Skeletal muscle cell (primary cell): Measurements from ENCODE around the gene HAUS2.
A peak's percentile ranks its signal among the peaks of the same experiment; 100 is the strongest.
"Not testable (repeated sequence)": the region's sequence is repeated elsewhere in the genome, so short reads cannot be mapped to it uniquely, and the experiment has no call there.

Experiments used
- DNase-seq: peaks from one replicate; pipeline ENCODE4 v3.0.0-alpha.2; 2010; ENCODE audit warnings: low read depth
- H3K4me3 ChIP-seq: 2 replicates; pipeline ENCODE4 v1.5.1; 2011; ENCODE audit warnings: low read depth, mild to moderate bottlenecking, control low read depth, low read length, moderate library complexity

The HAUS2 gene

GRCh38 chr15:42558739-42559138, 10.1 kb downstream of the HAUS2 start:
- no peak overlapping the region for H3K4me3 ChIP-seq
- no peak for DNase-seq

- DNase-seq, result peak; percentile 95
- peak within 1 kb of the TSS; percentile 85 for H3K4me3 ChIP-seq
Observed at GRCh38 chr15:42575188-42576039, 26.8 kb downstream of the HAUS2 start, which contains the start of gene STARD9. Gene STARD9, plus strand, starts transcription at chr15:42575606. Its CDS starts 110 bp downstream, at chr15:42575716.

GRCh38 chr15:42576040-42576594, 27.5 kb downstream of the HAUS2 start:
- DNase-seq, result no peak
- H3K4me3 ChIP-seq, result peak overlapping the region; percentile 85

- no peak for DNase-seq
- H3K4me3 ChIP-seq, result peak overlapping the region; percentile 85
Observed at GRCh38 chr15:42576776-42577175, 28.1 kb downstream of the HAUS2 start.

GRCh38 chr15:42577514-42578031, 28.9 kb downstream of the HAUS2 start:
- H3K4me3 ChIP-seq, result no peak overlapping the region
- peak; percentile 72 for DNase-seq

DNA sequence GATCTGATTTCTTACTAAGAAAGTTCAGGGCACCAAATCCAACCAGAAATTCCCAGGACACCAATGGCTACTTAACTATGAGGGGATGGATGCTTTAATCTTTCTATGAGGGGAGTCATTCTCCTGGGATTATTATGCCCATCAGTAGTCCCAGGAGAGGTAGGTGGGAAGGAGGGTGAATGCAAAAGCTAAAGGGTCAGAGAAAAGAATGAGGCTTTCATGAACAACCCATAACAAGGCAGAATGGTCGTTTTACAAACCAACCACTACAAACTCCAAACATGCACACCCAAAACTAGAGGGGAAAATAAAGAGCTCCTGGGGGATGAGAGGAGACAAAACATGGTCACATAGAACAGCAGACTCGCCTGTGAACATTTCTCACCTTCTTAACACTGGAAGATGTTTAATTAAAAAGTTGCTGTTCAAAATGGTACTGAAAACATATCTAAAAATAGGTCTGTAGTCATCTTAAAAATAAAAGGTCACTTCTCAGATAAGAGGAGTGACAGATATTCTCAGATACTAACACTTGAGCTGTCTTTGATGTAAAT, 30.4 kb downstream of the HAUS2 start:
- H3K4me3 ChIP-seq, result no peak overlapping the region
- DNase-seq, result no peak

DNA sequence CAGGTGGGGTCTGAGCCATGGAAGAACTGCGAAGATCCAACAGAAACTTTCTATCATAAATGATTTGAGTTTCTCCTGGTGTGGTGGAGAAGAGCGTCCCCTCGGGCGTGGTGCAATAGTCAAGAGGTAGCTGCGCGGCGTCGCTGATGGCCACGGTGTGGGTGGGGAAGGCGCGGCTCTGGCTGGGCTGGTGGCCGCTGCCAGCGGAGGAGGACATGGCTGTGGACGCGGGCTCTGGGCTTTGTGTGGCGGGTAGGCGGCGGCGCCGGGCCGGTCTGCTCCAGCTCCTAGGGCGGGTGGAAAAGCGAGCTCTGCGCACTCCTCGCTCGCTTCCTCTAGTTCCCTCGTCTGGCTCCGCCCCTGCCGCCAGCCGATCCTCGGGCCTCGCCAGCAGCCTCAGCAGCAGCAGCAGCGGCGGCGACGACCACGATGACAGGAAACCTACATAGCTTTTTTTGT, 32.7 kb downstream of the HAUS2 start:
- DNase-seq, result peak; percentile 34
- H3K4me3 ChIP-seq, result peak overlapping the region; percentile 48

DNA sequence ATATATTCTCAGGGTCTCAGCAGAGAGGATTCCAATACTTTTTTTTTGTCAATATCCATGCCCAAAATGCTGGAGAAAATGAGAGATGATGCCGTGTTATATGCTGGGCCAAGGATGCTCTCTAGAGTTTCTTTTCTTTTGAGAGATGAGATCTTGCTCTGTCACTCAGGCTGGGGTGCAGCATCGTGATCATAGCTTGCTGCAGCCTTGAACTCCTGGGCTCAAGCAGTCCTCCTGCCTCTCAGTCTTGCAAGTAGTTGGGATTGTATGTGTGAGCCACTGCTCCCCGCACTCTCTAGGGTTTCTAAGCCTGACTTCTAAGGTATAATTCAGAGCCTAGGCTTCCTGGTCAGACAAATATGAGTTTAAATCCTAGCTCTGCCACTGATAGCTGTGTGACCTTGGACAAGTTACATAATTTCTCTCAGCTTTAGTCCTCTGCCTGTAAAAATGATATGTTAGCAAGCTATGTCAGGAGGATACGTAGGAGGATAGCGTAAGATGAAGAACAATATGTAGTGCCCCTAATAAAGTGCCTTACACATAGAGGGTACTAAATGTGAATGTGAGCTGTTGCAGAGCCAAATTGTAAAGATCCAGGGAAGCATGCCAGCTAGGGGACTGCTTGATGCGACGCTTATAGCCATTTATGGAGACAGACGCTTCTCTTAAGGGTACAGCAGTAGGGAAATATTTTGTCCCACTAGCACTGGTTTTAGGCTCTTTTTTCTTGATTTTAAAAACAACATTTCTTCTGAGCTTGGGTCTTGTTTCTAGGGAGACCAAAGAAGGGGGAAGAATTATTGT, 34.1 kb downstream of the HAUS2 start:
- no peak overlapping the region for H3K4me3 ChIP-seq
- no peak for DNase-seq

GRCh38 chr15:42584031-42584765, 35.6 kb downstream of the HAUS2 start:
- no peak for DNase-seq

GRCh38 chr15:42590619-42591237, 42.1 kb downstream of the HAUS2 start:
- no peak for DNase-seq

More at GRCh38 chr15:42584031-42584765, 35.6 kb downstream of the HAUS2 start:
- no peak overlapping the region for H3K4me3 ChIP-seq

GRCh38 chr15:42591238-42591934, 42.7 kb downstream of the HAUS2 start:
- H3K4me3 ChIP-seq, result no peak overlapping the region
- DNase-seq, result no peak

More at GRCh38 chr15:42590619-42591237, 42.1 kb downstream of the HAUS2 start:
- no peak overlapping the region for H3K4me3 ChIP-seq

DNA sequence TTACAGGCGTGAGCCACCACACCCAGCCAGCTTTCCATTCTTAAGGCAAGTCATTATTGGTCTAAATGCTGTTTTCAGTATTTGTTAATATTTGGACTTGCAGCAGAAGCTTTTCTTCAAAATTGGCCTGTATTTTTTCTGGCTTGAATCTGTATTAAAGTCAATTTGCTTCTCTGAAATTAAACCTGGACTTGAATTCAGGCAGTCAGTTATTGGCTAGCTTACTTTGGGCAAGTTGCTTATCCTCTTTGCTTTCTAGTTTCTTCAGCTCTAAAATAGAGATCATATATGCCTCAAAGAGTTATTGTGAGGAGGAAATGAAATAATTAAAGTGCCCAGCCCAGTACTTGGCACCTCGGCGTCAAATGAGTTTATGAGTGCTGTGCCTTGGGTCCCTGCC, 44.1 kb downstream of the HAUS2 start:
- no peak for DNase-seq
- no peak overlapping the region for H3K4me3 ChIP-seq

DNA sequence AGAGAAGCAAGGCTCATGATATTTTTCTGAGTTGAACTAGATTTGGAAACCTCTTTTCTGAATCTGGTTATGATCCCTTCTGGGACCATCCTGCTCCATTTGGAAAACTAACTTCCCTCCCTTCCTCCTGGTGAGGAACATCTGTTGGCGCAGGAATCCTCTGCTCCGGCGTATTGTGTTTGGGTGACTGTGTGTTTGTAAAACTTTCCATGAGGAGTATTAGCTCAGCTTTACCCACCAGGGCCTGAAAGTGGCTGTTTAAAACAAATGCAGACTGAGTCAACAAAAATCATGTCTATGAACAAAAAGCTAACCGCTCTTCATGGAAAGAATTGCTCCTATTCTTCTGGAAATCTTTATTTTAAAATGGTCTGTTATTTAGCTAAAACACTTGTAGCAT, 44.5 kb downstream of the HAUS2 start:
- DNase-seq, result no peak
- H3K4me3 ChIP-seq, result no peak overlapping the region

DNA sequence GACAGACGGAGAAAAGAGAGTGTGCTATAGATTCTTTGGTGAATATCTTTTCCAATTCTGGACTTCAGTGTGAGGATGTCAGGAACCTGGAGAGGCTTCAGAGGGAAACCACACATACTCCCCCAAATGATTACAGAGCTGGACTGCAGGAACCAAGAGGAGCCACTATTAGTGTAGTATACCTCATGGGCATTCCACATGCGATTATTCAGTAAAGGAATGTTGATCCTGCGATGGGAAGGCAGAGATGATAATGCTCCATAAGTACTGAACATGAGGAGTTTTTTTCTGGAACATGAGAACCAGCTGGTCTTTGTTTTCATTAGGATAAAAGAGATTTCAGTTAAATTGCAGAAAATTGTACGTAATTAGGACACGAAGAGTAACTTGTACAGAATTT, 45.5 kb downstream of the HAUS2 start:
- H3K4me3 ChIP-seq, result no peak overlapping the region
- no peak for DNase-seq

DNA sequence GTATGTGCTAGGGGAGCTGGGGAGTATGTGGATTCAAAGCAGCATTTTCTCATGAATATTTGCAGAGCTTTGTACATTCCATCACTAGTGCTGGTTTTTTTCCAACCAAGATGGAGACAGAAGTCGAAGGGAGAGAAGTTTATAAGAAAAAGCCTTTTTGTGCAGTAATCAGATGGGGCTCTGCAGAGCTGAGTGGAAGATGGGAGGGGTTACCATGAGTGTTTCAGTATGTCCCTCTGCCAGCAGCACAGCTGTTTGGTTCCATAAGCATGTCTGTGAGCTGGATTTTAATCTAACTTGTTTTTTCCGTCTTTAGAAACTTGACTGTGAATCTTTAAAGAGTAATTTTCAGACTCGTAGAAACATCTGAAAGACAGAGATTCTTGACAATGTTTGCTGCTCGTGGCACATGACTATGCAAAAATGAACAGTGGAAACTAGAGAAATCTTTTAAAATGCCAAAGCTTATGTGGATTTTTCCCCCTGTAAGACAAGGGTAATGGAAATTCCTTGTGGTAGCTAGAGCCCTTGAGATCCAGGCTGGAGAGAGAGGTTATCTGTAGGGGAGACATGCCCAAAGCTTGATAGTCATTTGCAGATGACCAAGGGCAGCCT, 47.1 kb downstream of the HAUS2 start:
- DNase-seq, result no peak
- H3K4me3 ChIP-seq, result no peak overlapping the region

DNA sequence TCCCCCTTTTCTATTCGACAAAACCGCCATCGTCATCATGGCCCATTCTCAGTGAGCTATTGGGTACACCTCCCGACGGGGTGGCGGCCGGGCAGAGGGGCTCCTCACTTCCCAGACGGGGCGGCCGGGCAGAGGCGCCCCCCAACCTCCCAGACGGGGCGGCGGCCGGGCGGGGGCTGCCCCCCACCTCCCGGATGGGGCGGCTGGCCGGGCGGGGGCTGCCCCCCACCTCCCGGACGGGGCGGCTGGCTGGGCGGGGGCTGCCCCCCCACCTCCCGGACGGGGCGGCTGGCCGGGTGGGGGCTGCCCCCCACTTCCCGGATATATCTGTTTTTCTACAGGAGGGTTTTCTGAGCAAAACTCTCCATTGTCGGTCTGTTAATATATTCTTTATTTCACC, 52.7 kb downstream of the HAUS2 start:
- not testable (repeated sequence) for H3K4me3 ChIP-seq, DNase-seq

GRCh38 chr15:42602501-42602900, 53.9 kb downstream of the HAUS2 start:
- no peak overlapping the region for H3K4me3 ChIP-seq
- DNase-seq, result no peak
